Activated CD8-positive, alpha-beta T cell treated with anti-CD3 and anti-CD28 coated beads for 36 hours (primary cell): Measurements from ENCODE around the gene MOGAT3. TPM values are rescaled to one million over a fixed set of nuclear protein-coding genes. Genes with fewer than 3 reads are reported as not detected.
A peak's percentile ranks its signal among the peaks of the same experiment; 100 is the strongest.

ENCODE experiments used
- ATAC-seq: fragments of 200-7000 bp; cut with Tn5 transposase; one replicate; pipeline ENCODE4 v1.10.0; 2021; ENCODE audit warnings: mild to moderate bottlenecking, moderate library complexity
- CTCF ChIA-PET: fragments of 350-600 bp; sonication (Branson Sonifier 250); formaldehyde crosslinking; loops from one replicate; lab custom pipeline; 2021; ENCODE audit warnings: antibody characterized with exemption; lab: Charles Lee
- POLR2A ChIA-PET: fragments of 350-600 bp; sonication (Branson Sonifier 250); formaldehyde crosslinking; loops from one replicate; lab custom pipeline; 2021; ENCODE audit warnings: antibody characterized with exemption; lab: Charles Lee
- DNase-seq: peaks from one replicate; pipeline ENCODE4 v3.0.0-alpha.2; 2020
- H3K27ac Mint-ChIP-seq: one replicate; pipeline ENCODE4 v1.8.0; 2021; ENCODE audit warnings: mild to moderate bottlenecking, mixed read lengths
- H3K27me3 Mint-ChIP-seq: one replicate; pipeline ENCODE4 v1.8.0; 2021; ENCODE audit warnings: mixed read lengths
- H3K36me3 Mint-ChIP-seq: one replicate; pipeline ENCODE4 v1.8.0; 2021; ENCODE audit warnings: low read depth, mixed read lengths
- H3K4me1 Mint-ChIP-seq: one replicate; pipeline ENCODE4 v1.8.0; 2021; ENCODE audit warnings: low read depth, mixed read lengths
- H3K4me3 Mint-ChIP-seq: one replicate; pipeline ENCODE4 v1.8.0; 2021; ENCODE audit warnings: mild to moderate bottlenecking, moderate library complexity, mixed read lengths
- H3K9me3 Mint-ChIP-seq: one replicate; pipeline ENCODE4 v1.8.0; 2021; ENCODE audit warnings: mixed read lengths
- CTCF ChIP-seq: fragments of 200-600 bp; IDR thresholded peaks from one replicate; pipeline ENCODE4 v1.8.0; 2022; ENCODE audit warnings: antibody characterized with exemption, mild to moderate bottlenecking
- intact Hi-C: fragments of 100-400 bp; cut with micrococcal nuclease; formaldehyde crosslinking; loops from one replicate; pipeline ENCODE4 v1.10.0; 2022
- total RNA-seq, 2 experiments: library from RNA; stranded (reverse); gene quantifications; one replicate each; pipeline ENCODE4 v1.2.3, GENCODE V29; 2021

MOGAT3 gene
- total RNA-seq, 2 experiments from 2014 or later, result not detected

GRCh38 chr7:101159696-101160674 is 40.9 kb downstream of the MOGAT3 start:
- no peak for ATAC-seq
- CTCF ChIA-PET, result interaction anchor here (1.7 to 2.1 kb wide), 2 partner anchors 16 kb away, joined by 5 to 7 read pairs; no protein-coding TSS in a partner anchor
- Mint-ChIP-seq H3K27ac (no peak overlapping the region), H3K4me1 (peaks cover 16% of the 10 kb centered on the region), H3K36me3 (peaks cover 22% of the 10 kb centered on the region), H3K4me3 (no peak overlapping the region), H3K27me3 (peaks cover 9% of the 10 kb centered on the region), H3K9me3 (no peaks in the 10 kb centered on the region)
- no peak for DNase-seq
- POLR2A ChIA-PET, result no interaction called here
- intact Hi-C loops, result no loop called here
- TF ChIP-seq CTCF, result no peak

GRCh38 chr7:101156866-101157589 is 43.8 kb downstream of the MOGAT3 start:
- ChIA-PET POLR2A (interaction anchor here (0.9 to 1.4 kb wide), 2 partner anchors 9 to 14 kb away, joined by 3 to 4 read pairs; partner anchors contain the start of gene VGF), CTCF (interaction anchor here (0.8 to 4.1 kb wide), 8 partner anchors 11 to 144 kb away, joined by 3 to 23 read pairs (median 5); partner anchors contain the start of gene SERPINE1)
- Mint-ChIP-seq H3K9me3 (peaks cover 3% of the 10 kb centered on the region), H3K27me3 (peaks cover 3% of the 10 kb centered on the region), H3K36me3 (peaks cover 22% of the 10 kb centered on the region), H3K4me3 (no peak overlapping the region), H3K4me1 (peaks cover 10% of the 10 kb centered on the region), H3K27ac (no peak overlapping the region)
- no peak for TF ChIP-seq CTCF
- intact Hi-C loops, result no loop called here
- DNase-seq, result no peak
- ATAC-seq, result no peak

- intact Hi-C loops, result no loop called here
- peaks cover 1% of the 10 kb centered on the region for H3K27me3 Mint-ChIP-seq
- H3K27ac Mint-ChIP-seq, result no peak overlapping the region
- ATAC-seq (no peak), DNase-seq (no peak)
- H3K4me3 Mint-ChIP-seq, result no peak overlapping the region
- no peak for TF ChIP-seq CTCF
- H3K9me3 Mint-ChIP-seq, result peaks cover 3% of the 10 kb centered on the region
- H3K4me1 Mint-ChIP-seq, result peaks cover 10% of the 10 kb centered on the region
- ChIA-PET CTCF (interaction anchor here (1.4 to 4.1 kb wide), 5 partner anchors 12 to 61 kb away, joined by 4 to 23 read pairs (median 18); partner anchors contain the start of genes PLOD3, SERPINE1 and ZNHIT1), POLR2A (interaction anchor here (0.9 to 1.4 kb wide), 2 partner anchors 10 to 15 kb away, joined by 3 to 4 read pairs; partner anchors contain the start of gene VGF)
- peaks cover 19% of the 10 kb centered on the region for H3K36me3 Mint-ChIP-seq
Measured at GRCh38 chr7:101156277-101156676, 44.6 kb downstream of the MOGAT3 start.

GRCh38 chr7:101155303-101155702 is 45.5 kb downstream of the MOGAT3 start:
- no peak for ATAC-seq

More at GRCh38 chr7:101155303-101155702, 45.5 kb downstream of the MOGAT3 start:
- Mint-ChIP-seq H3K36me3 (peaks cover 15% of the 10 kb centered on the region), H3K9me3 (peaks cover 3% of the 10 kb centered on the region), H3K4me1 (peaks cover 10% of the 10 kb centered on the region), H3K27me3 (peaks cover 3% of the 10 kb centered on the region), H3K27ac (no peak overlapping the region), H3K4me3 (peak overlapping the region; percentile 80)
- no peak for TF ChIP-seq CTCF
- ChIA-PET CTCF (interaction anchor here (0.9 to 4.1 kb wide), 5 partner anchors 11 to 62 kb away, joined by 4 to 18 read pairs (median 7); partner anchors contain the start of genes PLOD3, SERPINE1 and ZNHIT1), POLR2A (interaction anchor here (0.7 kb wide), 1 partner anchor 9 kb away, joined by 3 read pairs; no protein-coding TSS in a partner anchor)
- intact Hi-C loops, result no loop called here
- no peak for DNase-seq
